Muscle of back (tissue), 11 donors: Measurements from ENCODE around the gene SPATA32. TPM values are rescaled to one million over a fixed set of nuclear protein-coding genes. Genes with fewer than 3 reads are reported as not detected.
A peak's percentile ranks its signal among the peaks of the same experiment; 100 is the strongest.
"Not testable (repeated sequence)": the region's sequence is repeated elsewhere in the genome, so short reads cannot be mapped to it uniquely, and the experiment has no call there.

ENCODE experiments used
- DNase-seq, 3 donors: peaks; one replicate each; pipeline versions ENCODE4 v3.0.0 to v3.0.0-alpha.2; 2013
- polyA plus RNA-seq, 10 donors: library from polyadenylated mRNA; unstranded; fragments of 120-200 nt; gene quantifications; one replicate each; pipeline ENCODE4 v1.2.1, GENCODE V29; 2013; ENCODE audit not compliant: insufficient read length in 10 of 10

The SPATA32 gene
- polyA plus RNA-seq, 10 donors: 0.14 TPM; not detected in 9

DNA sequence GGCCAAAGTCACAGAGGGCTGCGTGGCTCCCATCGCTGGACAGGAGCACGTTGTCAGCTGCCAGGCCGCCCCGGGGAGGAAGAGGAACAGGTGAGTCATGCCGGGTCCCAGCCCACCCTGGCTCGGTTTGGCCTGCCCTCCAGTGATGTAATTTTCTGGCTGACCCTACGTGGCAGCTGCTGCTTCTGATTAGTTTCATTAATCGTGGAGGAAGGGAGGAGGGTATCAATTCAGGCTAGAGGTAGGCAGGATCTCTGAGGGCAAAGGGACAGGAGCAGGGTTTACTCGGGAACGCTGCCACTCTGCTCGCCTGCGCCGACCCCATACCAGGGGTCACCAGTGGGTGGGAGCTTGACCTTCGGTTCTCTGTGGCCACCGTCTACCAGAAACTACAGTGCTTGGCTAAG lies 11.7 kb upstream of the SPATA32 start:
- no peak for DNase-seq

GRCh38 chr17:45271603-45272002 lies 9.7 kb upstream of the SPATA32 start:
- DNase-seq: no peak

GRCh38 chr17:45270828-45271418 lies 9.0 kb upstream of the SPATA32 start:
- no peak for DNase-seq

DNA sequence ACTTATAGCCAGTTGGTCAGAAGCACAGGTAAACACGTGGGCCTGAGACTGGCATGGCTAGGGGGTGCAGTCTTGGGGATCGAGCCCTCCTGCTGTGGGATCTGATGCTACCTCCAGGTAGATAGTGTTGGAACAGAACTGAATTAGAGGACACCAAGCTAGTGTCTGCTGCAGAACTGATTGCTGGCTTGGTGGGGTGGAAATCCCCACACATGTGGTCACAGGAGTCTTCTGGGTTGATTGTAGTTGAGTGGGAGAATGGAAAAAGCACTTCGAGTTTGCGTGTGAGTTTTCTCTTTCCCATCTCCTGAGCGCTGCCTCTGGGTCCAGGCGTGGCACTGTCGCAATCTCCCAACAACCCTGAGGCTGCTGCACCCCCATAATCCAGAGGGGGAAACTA lies 8.0 kb upstream of the SPATA32 start:
- DNase-seq: no peak

GRCh38 chr17:45267436-45268055 lies 5.7 kb upstream of the SPATA32 start:
- DNase-seq: no peak

DNA sequence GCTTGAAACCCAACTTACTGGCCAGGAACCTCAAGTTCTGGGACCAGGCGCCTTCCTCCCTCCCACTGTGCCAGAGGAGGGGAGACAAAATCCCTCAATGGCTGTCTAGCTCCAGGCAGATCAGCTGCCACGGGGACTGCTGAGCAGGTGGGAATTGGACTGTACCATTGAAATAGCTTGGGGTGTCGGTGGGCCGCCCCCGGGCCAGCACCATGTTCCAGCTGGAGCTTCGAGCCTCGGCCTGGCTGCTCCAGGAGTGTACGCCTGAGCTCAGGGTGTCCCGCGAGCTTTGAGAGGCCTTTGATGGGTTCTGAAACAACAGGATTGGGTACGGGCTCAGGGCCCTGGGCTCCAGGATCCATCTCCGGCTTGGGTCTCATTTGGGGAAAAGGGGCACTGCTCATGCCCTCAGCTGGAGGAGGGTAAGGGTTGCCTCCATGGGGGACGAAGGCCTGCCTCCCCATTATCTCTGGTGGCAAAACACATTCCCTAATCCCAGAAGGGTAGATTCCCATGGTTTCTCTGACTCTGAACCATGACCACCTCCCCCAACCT lies 4.6 kb upstream of the SPATA32 start:
- no peak for DNase-seq

DNA sequence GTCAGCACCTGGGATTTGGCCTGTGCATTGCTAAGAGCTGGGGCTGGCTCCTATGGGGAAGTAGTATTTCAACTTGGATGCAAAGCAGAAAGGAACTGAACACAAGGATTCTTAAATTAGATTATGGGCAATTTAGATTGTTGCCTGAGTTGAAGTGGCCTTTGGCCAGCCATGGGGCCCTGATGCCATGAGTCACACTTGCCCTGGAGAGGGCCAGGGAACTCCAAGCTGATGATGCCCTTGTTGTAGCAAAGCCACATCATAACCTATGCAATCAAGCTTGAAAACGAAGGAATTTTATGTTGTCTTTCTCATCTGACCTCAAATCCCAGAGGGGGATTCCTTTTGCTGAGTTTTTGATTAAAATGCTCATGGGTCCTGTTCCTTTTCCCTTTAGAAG lies 3.9 kb upstream of the SPATA32 start:
- DNase-seq: peak in 1 of 3 donors; percentile 41

DNA sequence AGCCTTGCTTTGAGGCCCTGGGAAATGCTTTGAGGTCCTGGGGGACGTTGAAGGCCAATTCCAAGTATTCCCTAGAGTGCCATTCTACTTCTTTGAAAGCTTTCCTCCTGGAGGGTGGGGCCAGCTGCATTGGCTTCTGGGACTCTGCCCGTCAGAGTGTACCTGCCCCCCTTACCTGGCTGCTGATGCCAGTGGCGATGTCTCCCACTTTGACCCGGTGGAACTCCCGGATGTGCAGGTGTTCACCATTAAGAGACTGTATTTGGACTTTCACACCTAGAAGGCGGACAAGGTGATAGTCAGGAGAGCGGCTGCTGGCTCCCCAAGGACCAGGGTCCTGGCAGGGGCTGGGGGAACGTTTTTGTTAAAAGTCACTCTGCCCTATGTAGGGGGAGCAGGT lies 3.1 kb upstream of the SPATA32 start:
- no peak for DNase-seq

DNA sequence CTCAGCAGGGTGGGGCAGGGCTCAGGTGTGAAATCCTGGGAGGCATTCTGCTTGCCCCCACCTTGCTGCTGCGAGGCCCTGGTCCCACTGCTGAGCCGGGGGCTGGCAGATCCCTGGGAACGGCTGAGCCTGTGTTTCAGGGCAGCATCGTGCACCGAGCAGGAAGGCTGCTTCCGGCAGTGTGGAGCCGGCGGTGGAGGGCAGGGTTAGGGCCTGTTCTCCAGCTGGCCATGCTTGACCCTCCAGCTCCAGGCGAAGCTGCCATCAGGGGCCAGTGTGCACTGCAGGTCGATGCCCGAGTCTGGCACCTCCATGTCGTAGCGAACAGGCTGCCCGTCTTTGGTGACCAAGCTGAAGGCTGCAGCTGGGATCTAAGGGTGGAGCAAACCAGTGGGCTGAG lies 2.5 kb upstream of the SPATA32 start:
- DNase-seq: no peak

- no peak for DNase-seq
Observed at GRCh38 chr17:45263477-45263860, 1.6 kb upstream of the SPATA32 start.

GRCh38 chr17:45262516-45263476 lies 902 bp upstream of the SPATA32 start:
- DNase-seq: peak in 1 of 3 donors; percentile 61

DNA sequence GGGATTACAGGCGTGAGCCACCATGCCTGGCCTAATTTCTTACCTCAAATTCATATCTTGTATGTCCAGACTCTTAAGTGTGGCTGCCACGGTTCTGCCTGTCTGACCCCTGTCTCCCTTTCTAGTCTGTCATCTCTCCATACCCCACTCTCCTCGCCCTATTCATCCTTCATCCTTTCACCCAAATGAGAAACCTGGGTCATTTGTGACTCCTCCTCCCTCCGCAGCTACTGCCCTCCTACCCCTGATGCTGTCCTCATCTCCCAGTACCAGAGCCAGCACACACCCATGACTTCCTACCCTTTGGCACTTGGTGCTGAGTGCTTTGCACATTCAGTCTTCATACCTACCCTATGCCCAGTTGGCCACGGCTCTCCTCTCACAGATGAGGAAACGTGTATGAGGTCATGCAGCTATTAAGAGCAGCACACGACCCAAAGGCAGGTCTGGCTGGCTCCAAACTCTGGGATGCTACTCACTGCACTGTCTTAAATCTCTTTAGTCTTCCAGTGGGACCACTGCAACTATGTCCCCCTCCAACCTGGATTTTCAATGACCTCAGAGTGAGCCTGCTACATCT lies 1.6 kb downstream of the SPATA32 start:
- no peak for DNase-seq

GRCh38 chr17:45258981-45259380 lies 2.9 kb downstream of the SPATA32 start:
- DNase-seq: no peak

DNA sequence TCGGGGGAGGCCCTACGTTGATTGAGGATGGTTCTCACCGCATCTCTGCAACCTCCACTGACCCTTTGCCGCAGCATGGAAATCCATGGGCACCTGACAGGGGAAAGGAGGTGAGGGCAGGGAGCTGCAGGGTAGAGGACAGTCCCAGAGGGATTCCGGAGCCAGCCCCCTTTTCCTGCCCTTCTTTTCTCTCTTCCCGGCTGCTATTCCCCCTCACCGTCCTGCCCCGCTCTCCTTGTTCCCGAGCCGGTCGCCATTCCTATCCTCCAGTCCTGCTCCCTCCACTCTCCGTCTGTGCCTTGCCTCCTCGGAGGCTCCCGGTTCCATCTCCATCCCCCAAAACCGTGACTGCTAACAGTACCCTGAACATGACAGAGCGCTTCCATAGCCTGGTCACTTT lies 4.8 kb downstream of the SPATA32 start:
- no peak for DNase-seq

- DNase-seq: no peak
Observed at GRCh38 chr17:45256114-45256966, 5.6 kb downstream of the SPATA32 start.

DNA sequence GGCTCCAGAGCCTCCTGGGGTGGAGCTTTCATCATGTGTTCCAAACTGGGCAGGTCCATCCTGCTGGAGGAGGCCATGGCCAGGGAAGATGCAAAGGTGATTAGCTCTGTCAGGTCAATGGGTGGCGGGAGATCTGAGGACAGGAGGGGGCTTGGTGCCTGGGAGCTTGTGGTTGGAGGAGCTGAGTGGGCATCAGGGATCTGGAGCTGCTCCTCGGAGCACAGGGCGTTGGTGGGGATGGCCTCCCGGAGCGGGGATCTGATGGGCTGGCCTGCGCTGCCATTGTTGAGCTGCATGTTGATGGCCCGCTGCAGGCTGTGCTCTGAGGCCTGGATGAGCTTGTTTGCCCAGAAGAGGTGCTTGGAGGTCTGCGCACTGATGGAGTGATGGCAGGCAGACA lies 6.5 kb downstream of the SPATA32 start:
- DNase-seq: no peak

DNA sequence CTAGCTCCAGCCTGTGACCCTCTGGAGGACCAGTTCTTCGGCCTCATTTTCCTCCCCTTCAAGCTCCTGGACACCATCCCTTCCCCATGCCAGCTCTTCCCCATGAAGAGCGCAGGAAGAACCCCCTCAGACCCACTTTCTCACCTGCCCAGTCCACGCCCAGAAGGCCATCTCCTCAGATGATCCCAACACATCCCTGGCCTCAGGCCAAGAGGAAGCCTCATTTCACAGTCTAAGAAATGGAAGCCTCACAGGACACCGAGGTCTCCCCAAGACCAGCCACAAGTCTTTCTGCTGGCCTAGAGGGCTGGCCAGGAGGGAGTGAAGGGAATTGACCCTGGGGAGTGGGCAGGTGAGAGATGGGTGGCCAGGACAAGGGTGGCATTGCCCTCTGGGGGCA lies 8.0 kb downstream of the SPATA32 start:
- DNase-seq: no peak

- DNase-seq: not testable (repeated sequence)
Observed at GRCh38 chr17:45253237-45253636, 8.7 kb downstream of the SPATA32 start.

DNA sequence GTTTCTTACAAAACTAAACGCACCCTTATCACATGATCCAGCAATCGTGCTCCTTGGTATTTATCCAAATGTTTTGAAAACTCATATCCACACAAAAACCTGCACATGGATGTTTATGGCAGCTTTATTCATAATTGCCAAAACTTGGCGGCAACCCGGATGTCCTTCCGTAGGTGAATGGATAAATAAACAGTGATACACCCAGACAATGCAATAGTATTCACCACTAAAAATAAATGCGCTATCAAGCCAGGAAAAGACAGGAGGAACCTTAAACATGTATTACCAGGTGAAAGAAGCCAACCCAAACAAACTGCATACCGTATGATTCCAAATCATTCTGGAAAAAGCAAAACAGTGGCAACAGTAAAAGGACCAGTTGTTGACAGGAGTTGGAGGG lies 10.0 kb downstream of the SPATA32 start:
- DNase-seq: no peak

- DNase-seq: no peak
Observed at GRCh38 chr17:45248132-45248957, 13.5 kb downstream of the SPATA32 start.
